A673 (cell line): ENCODE results near the gene THSD4.

Experiments used
- CTCF ChIP-seq: fragments of 300-800, 200-600 bp; sonication (generic); conservative IDR thresholded peaks from 2 replicates; pipeline ENCODE4 v1.5.1; 2017; ENCODE audit warnings: low read depth, mild to moderate bottlenecking, antibody characterized with exemption, low read length, moderate library complexity, mixed read lengths
- EZH2 ChIP-seq: fragments of 200-600 bp; sonication (generic); IDR thresholded peaks from 2 replicates; pipeline ENCODE4 v1.6.1; 2017; ENCODE audit warnings: borderline replicate concordance, low read depth, mild to moderate bottlenecking, mixed read lengths, antibody characterized with exemption, low read length; ENCODE audit not compliant: poor library complexity, severe bottlenecking

- TF ChIP-seq CTCF = no peak
- no peak for TF ChIP-seq EZH2
Measured at GRCh38 chr15:71334434-71334833, 219.2 kb downstream of the THSD4 start.
